ENCODE data around the gene ATP2B1.

DNA sequence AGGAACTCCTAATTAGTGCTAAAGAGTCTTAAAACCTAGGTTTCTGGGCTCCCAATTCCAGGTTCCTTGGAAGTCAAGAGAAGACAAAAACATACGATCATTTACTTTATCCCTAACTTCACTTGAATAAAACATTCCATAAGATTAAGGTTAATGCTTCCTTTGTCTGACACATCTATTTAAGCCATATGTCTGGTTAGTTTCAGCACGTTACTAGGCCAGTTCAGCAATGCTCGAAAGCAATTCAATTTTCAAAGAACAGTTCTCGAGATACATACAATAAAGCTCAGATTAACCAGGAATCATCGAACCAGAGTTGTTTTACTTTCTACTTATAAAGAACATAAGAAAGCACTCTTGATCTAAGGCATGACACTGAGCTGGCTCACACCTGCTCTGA is 114.8 kb downstream of the ATP2B1 start:
- TF ChIP-seq SP2 (tag by site-specific recombination; IDR thresholded peaks at IDR 0.05) (no peak), ZNF785 (tag by site-specific recombination; IDR thresholded peaks at IDR 0.05) (no peak)
- TF ChIP-seq, protein P1, sequence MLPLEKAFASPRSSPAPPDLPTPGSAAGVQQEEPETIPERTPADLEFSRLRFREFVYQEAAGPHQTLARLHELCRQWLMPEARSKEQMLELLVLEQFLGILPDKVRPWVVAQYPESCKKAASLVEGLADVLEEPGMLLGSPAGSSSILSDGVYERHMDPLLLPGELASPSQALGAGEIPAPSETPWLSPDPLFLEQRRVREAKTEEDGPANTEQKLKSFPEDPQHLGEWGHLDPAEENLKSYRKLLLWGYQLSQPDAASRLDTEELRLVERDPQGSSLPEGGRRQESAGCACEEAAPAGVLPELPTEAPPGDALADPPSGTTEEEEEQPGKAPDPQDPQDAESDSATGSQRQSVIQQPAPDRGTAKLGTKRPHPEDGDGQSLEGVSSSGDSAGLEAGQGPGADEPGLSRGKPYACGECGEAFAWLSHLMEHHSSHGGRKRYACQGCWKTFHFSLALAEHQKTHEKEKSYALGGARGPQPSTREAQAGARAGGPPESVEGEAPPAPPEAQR (tag by site-specific recombination; IDR thresholded peaks at IDR 0.05), result no peak
- TF ChIP-seq, protein P2, sequence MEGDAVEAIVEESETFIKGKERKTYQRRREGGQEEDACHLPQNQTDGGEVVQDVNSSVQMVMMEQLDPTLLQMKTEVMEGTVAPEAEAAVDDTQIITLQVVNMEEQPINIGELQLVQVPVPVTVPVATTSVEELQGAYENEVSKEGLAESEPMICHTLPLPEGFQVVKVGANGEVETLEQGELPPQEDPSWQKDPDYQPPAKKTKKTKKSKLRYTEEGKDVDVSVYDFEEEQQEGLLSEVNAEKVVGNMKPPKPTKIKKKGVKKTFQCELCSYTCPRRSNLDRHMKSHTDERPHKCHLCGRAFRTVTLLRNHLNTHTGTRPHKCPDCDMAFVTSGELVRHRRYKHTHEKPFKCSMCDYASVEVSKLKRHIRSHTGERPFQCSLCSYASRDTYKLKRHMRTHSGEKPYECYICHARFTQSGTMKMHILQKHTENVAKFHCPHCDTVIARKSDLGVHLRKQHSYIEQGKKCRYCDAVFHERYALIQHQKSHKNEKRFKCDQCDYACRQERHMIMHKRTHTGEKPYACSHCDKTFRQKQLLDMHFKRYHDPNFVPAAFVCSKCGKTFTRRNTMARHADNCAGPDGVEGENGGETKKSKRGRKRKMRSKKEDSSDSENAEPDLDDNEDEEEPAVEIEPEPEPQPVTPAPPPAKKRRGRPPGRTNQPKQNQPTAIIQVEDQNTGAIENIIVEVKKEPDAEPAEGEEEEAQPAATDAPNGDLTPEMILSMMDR (tag by site-specific recombination; IDR thresholded peaks at IDR 0.05), result no peak
- TF ChIP-seq, protein P3, sequence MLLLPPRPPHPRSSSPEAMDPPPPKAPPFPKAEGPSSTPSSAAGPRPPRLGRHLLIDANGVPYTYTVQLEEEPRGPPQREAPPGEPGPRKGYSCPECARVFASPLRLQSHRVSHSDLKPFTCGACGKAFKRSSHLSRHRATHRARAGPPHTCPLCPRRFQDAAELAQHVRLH (tag by site-specific recombination; IDR thresholded peaks at IDR 0.05), result no peak

Measured in HEK293 (cell line).